ENCODE measurements around the gene RNF220. TPM values are rescaled to one million over a fixed set of nuclear protein-coding genes. Genes with fewer than 3 reads are reported as not detected.

The RNF220 gene
- total RNA-seq, 1 experiment from 2014 or later: 66.6 TPM

- BruUV-seq (replicated peaks): no TSS peak
- TF ChIP-seq EZH2phosphoT487 (IDR thresholded peaks at IDR 0.05; ENCODE audit: borderline replicate concordance, low read length) (no peak), EZH2 (IDR thresholded peaks at IDR 0.05; ENCODE audit: low read length, unreplicated experiment) (no peak)
- TF ChIP-seq, protein P1, sequence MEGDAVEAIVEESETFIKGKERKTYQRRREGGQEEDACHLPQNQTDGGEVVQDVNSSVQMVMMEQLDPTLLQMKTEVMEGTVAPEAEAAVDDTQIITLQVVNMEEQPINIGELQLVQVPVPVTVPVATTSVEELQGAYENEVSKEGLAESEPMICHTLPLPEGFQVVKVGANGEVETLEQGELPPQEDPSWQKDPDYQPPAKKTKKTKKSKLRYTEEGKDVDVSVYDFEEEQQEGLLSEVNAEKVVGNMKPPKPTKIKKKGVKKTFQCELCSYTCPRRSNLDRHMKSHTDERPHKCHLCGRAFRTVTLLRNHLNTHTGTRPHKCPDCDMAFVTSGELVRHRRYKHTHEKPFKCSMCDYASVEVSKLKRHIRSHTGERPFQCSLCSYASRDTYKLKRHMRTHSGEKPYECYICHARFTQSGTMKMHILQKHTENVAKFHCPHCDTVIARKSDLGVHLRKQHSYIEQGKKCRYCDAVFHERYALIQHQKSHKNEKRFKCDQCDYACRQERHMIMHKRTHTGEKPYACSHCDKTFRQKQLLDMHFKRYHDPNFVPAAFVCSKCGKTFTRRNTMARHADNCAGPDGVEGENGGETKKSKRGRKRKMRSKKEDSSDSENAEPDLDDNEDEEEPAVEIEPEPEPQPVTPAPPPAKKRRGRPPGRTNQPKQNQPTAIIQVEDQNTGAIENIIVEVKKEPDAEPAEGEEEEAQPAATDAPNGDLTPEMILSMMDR (conservative IDR thresholded peaks at IDR 0.05; ENCODE audit: low read depth, low read length): no peak
- H3K4me3 ChIP-seq (ENCODE audit: low read length): no peak overlapping the region
- ATAC-seq: peak; percentile 45
- H2AFZ ChIP-seq (ENCODE audit: low read length): no peak overlapping the region
- peaks cover 22% of the 10 kb centered on the region for H3K79me2 ChIP-seq (ENCODE audit: low read length)
- H3K9me3 ChIP-seq (ENCODE audit: low read length): no peaks in the 10 kb centered on the region
- H3K9me2 ChIP-seq (replicated peaks; ENCODE audit: low read length): no peaks in the 10 kb centered on the region
- intact Hi-C loops (cut with micrococcal nuclease): loop anchor here (2.0 kb wide), 1 partner anchor 66 kb away; no protein-coding TSS in a partner anchor
- 0 out of 2 replicates have a peak overlapping the region, but pooled peaks have one; percentile 12 for H3K4me2 ChIP-seq (ENCODE audit: low read length)
- no peaks in the 10 kb centered on the region for H3F3A ChIP-seq (ENCODE audit: low read length, unreplicated experiment)
- ChIA-PET CTCF (no interaction called here), POLR2A (ENCODE audit: unreplicated experiment) (no interaction called here)
- H3K36me3 ChIP-seq (ENCODE audit: low read depth, low read length): peaks cover 27% of the 10 kb centered on the region; the same call in 1 of the 2 replicates
- H4K20me1 ChIP-seq (ENCODE audit: low read length): no peaks in the 10 kb centered on the region
- 0 out of 2 replicates have a peak overlapping the region, but pooled peaks have one; percentile 11 for H3K27ac ChIP-seq (ENCODE audit: low read length)
- peak; percentile 65 for DNase-seq
- no peaks in the 10 kb centered on the region for H3K27me3 ChIP-seq (ENCODE audit: low read length)
- H3K4me1 ChIP-seq (ENCODE audit: insufficient read depth, low read length): peaks cover 21% of the 10 kb centered on the region
- H3K9ac ChIP-seq (ENCODE audit: low read length): no peak overlapping the region
Observed at GRCh38 chr1:44636688-44637598, 231.9 kb downstream of the RNF220 start.

- H3F3A ChIP-seq (ENCODE audit: low read length, unreplicated experiment): no peaks in the 10 kb centered on the region
- no peaks in the 10 kb centered on the region for H3K9me3 ChIP-seq (ENCODE audit: low read length)
- H3K27ac ChIP-seq (ENCODE audit: low read length): no peak overlapping the region
- ATAC-seq: no peak
- no peaks in the 10 kb centered on the region for H4K20me1 ChIP-seq (ENCODE audit: low read length)
- H3K9me2 ChIP-seq (replicated peaks; ENCODE audit: low read length): no peaks in the 10 kb centered on the region
- DNase-seq: no peak
- intact Hi-C loops (cut with micrococcal nuclease): loop anchor here (2.0 kb wide), 1 partner anchor 67 kb away; no protein-coding TSS in a partner anchor
- H3K36me3 ChIP-seq (ENCODE audit: low read depth, low read length): peaks cover 27% of the 10 kb centered on the region; the same call in 1 of the 2 replicates
- no peaks in the 10 kb centered on the region for H3K27me3 ChIP-seq (ENCODE audit: low read length)
- H3K4me2 ChIP-seq (ENCODE audit: low read length): no peak overlapping the region
- no peak overlapping the region for H3K9ac ChIP-seq (ENCODE audit: low read length)
- no peak overlapping the region for H3K4me3 ChIP-seq (ENCODE audit: low read length)
- no TSS peak for BruUV-seq (replicated peaks)
- TF ChIP-seq EZH2 (IDR thresholded peaks at IDR 0.05; ENCODE audit: low read length, unreplicated experiment): no peak
- no peak for TF ChIP-seq EZH2phosphoT487 (IDR thresholded peaks at IDR 0.05; ENCODE audit: borderline replicate concordance, low read length)
- TF ChIP-seq, protein P1 (conservative IDR thresholded peaks at IDR 0.05; ENCODE audit: low read depth, low read length): no peak
- POLR2A ChIA-PET (ENCODE audit: unreplicated experiment): no interaction called here
- peaks cover 16% of the 10 kb centered on the region for H3K4me1 ChIP-seq (ENCODE audit: insufficient read depth, low read length)
- CTCF ChIA-PET: no interaction called here
- H2AFZ ChIP-seq (ENCODE audit: low read length): no peak overlapping the region
- H3K79me2 ChIP-seq (ENCODE audit: low read length): peaks cover 17% of the 10 kb centered on the region
Observed at GRCh38 chr1:44637702-44638411, 232.8 kb downstream of the RNF220 start.
